ENCODE measurements around the gene SLX4IP.
A peak's percentile ranks its signal among the peaks of the same experiment; 100 is the strongest.
"Not testable (repeated sequence)": the region's sequence is repeated elsewhere in the genome, so short reads cannot be mapped to it uniquely, and the experiment has no call there.

Gene SLX4IP

DNA sequence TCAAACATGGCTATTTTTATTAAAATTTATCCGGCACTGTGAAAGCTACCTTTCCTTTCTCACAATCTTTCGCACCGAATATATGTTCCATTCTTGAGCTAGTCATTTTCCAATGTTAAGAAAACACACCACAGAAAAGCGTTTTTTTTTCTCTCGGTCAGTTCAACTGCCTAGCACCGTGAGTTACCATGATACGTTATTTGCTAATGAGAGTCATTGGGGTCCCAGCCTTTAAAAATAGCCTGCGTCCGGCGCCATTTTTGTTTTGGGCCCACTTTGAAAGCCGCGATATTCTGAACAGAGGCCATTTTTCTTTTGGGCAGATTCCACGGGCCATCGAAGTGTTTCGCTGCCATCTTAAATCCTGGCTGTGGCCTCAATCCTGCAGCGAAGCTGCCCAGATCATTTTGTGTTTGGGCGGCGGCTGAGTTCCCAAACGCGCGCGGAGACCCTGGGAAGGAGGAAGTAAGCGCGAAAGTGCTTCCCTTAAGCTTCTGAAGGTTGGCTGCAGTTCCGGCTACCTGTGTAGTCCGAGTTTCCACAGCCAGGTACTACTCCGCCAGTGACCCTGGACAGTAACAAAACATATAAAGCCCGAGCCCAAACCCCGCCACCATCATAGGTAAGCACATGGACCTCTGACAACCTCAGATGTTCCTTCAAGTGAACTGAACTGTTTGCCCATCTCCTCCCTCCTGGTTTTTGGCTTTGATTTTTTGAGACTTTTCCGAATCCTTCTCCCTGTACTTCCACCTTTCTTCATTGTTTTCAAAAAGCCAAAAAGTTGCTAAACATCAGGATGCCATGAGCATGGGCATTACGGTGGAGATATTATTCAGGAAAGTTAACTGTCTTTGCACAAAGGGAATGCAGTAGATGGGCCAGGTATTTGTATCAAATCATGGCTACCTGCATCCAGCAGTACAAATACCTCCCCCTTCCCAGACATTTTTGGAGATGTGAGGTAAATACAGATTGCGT, at the start of gene SLX4IP:
TSS of gene SLX4IP (plus strand) at position 474 of the 981 bp plus-strand sequence. CDS start 22,900 bp downstream, outside the sequence.
- DNase-seq (ENCODE audit: low spot score) (peak; percentile 86), FAIRE-seq (no peak)

DNA sequence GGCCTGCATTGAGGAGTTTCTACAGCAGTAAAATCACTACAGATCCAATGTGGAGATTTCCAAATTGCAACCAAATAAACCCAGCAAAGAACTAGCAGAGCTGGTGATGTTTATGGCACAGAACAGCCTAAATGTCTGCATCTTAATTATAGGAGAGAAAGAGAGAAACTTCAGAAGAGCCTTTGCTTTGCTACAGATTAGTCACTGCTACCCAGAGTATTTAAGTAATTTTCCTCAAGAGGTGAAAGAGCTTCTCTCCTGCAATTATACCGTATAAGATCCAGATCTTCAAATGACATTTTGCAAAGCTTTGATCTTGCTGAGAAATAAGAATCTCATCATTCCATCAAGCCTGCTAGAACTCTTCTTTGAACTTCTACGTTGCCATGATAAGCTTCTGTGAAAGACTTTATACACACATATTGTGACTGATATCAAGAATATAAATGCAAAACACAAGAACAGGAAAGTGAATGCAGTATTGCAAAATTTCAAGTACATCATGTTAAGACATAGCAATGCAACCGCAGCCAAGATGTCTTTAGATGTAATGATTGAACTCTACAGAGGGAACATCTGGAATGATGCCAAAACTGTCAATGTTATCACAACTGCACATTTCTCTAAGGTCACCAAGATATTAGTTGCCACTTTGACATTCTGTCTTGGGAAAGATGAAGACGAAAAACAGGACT, 49.1 kb upstream of the SLX4IP start:
- FAIRE-seq (no peak), DNase-seq (ENCODE audit: low spot score) (no peak)

GRCh38 chr20:10387686-10388085, 47.4 kb upstream of the SLX4IP start:
- FAIRE-seq (no peak), DNase-seq (ENCODE audit: low spot score) (no peak)

DNA sequence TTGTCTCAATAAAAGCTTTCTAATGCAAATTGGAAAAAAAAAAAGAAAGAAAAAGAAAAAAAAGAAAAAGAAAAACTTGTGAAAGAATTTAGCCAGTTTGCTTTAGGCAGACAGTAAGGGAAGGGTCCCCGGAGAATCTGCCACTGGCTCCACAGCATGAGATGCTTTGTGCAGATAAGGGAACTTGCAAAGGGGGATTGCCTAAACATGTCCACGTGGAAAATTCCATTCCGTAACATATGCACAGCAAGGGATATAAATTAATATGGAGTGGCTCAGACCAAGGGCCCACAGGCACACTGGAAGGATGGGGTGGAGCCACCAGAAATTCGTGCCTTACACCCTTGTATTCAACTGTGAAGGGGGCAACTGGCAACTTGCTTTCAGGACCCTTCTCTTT, 46.5 kb upstream of the SLX4IP start:
- no peak for FAIRE-seq
- no peak for DNase-seq (ENCODE audit: low spot score)

GRCh38 chr20:10390709-10391108, 44.4 kb upstream of the SLX4IP start:
- FAIRE-seq: no peak
- no peak for DNase-seq (ENCODE audit: low spot score)

DNA sequence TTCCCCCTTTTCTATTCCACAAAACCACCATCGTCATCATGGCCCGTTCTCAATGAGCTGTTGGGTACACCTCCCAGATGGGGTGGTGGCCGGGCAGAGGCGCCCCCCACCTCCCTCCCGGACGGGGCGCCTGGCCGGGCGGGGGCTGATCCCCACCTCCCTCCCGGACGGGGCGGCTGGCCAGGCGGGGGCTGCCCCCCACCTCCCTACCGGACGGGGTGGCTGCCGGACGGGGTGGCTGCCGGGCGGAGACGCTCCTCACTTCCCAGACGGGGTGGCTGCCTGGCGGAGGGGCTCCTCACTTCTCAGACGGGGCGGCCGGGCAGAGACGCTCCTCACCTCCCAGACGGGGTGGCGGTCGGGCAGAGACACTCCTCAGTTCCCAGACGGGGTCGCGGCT, 40.4 kb upstream of the SLX4IP start:
- FAIRE-seq; DNase-seq (ENCODE audit: low spot score): not testable (repeated sequence)

DNA sequence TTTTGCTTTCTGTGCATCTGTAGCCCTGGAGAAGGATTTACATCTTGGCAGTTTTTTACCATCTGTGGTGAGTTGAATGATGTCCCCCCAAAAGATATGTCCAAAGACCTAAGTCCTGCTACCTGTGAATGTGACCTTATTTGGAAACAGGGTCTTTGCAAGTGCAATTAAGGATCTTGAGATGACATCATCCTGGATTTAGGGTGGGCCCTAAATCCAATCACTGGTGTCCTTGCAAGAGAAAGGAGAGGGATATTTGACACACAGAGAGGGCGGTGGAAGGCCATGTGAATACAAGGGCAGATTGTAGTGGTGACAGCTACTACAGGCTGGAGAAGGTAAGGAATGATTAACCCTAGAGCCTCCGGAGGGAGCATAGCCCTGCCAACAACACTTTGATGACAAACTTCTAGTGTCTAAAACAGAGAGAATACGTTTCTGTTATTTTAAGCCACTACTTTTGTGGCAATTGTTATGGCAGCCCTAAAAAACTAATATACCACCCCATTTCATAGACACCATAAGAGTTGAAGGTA, 36.2 kb upstream of the SLX4IP start:
- no peak for FAIRE-seq
- DNase-seq (ENCODE audit: low spot score): no peak

GRCh38 chr20:10402938-10403608, 32.0 kb upstream of the SLX4IP start:
- DNase-seq (ENCODE audit: low spot score) (no peak), FAIRE-seq (no peak)

- DNase-seq (ENCODE audit: low spot score) (no peak), FAIRE-seq (no peak)
These were observed 31.0 kb upstream of the SLX4IP start for GRCh38 chr20:10404023-10404628.

GRCh38 chr20:10404959-10405530, 30.1 kb upstream of the SLX4IP start:
- no peak for DNase-seq (ENCODE audit: low spot score)
- no peak for FAIRE-seq

- DNase-seq (ENCODE audit: low spot score): no peak
- no peak for FAIRE-seq
These were observed 26.8 kb upstream of the SLX4IP start for GRCh38 chr20:10408108-10408813.

DNA sequence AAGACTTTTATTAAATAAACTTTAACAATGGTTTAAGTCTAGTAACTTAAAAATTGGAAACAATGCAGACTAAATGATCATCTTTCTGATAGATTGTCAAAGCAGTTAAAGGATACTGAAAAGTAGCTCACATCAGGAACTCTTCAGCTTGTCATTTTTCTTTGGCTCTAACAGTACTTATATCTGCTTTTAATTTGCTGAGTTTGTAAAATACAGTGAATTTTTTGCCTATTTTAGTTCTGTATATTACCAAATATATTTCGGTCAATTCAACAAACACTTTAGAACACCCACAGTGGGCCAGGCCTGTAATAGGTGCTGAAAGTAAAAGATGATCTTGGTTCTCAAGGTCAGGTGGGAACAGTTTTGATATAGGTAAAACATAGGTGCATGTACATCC, 23.4 kb upstream of the SLX4IP start:
- DNase-seq (ENCODE audit: low spot score) (no peak), FAIRE-seq (no peak)

DNA sequence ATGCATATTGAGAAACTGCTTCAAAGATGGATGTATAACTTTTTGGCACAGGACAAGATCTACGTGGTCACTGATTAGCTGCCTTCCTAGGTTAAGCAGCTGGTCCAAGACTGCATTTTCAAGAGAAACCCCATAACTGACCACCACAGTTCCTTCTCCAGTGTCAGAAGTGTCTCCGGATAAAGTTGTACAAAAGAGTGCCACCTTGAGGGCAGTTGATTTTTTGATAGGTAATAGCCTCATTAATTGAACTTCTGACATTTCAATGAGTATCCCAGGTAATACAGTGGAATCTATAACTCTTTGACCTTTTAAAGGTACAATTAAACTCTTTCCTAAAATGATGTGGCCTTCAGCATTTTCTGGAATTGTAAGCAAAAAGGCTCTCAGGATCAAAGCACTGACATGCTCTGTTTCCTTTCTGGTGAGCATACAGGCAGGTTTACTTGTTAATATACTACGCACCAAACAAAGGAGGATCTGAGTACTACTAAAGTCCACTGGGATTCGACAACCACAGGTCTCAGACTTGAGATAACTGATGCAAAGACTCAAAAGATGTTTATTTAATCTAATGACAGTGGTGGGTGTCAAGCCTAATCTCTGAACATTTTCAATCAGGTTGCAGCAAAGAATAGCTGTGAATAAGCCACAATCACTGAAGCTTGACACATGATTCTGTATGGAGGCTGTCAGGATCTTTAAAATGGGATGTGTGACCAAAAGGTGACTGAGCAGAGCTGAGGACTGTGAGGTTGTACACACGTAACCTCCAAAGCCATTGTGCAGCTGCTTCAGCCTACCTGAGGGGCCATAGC, 22.3 kb upstream of the SLX4IP start:
- DNase-seq (ENCODE audit: low spot score) (peak; percentile 4), FAIRE-seq (no peak)

DNA sequence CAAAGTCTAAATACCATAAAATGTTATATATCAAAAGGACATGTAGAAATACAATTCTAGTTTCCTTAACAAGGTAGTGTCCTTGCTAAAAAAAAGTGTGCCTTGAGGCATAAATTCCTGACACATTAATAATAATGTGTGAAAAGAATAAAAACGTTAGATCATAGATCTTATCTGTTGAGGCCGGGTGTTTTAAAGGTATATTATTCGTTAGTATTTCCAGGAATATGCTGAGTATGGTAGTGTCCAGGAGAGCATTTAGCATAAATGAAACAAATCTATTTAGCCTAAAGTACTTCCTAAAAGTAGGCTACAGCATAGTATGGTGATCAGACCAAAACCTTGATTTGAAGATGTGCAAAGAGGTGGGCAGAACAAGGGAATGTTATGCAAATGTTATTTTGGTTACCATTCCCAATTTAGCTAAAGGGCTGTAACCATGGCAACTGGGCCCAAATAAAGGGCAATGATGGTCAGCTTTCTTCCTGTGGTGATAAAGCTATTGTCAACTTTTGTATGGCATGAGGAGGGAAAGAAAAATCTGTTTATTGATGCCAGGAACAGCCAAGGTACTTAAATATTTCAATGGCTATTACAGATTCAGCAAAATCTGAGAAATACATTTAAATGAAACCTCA, 20.0 kb upstream of the SLX4IP start:
- FAIRE-seq (no peak), DNase-seq (ENCODE audit: low spot score) (no peak)

GRCh38 chr20:10417218-10417617, 17.9 kb upstream of the SLX4IP start:
- not testable (repeated sequence) for DNase-seq (ENCODE audit: low spot score); FAIRE-seq

DNA sequence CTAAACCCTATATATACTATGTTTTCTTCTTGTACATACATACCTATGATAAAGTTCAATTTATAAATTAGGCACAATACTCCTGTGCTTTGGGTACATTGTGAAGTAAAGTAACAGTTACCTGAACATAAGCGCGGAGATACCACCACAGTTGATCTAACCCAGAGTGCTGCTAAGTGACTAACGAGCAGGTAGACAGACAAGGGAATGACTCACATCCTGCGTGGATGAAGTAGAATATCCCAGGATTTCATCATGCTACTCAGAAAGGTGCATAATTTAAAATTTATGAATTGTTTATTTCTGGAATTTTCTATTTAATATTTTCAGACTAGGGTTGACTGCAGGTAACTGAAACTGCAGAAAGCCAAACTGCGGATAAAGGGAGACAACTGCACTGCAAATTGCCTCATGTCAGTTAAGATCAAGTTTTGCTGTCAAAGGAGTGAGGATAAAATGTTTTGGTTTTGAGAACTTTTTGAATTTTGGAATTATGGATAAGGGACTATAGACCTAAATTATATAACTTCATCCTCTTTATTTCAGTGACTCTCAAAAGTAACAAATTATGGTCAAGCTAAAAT, 15.5 kb upstream of the SLX4IP start:
- DNase-seq (ENCODE audit: low spot score) (peak; percentile 58), FAIRE-seq (no peak)

DNA sequence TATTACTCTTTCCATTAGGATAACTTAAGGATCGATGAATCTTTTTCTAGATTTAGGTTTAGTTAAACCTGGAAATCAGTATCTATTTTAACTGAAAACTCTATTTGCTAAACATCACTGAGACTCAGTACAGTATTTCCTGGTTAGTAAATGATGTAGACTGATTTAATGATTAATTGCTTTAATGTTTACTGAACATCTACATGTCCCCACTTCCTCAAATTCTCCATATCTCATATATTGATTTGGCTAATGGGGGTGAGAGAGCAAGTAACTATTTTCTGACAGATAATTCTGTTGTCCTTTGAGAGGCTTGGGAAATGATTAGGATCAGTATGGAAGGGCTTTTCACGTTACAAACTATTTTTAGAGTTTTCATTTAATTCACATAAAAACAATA, 11.4 kb upstream of the SLX4IP start:
- no peak for FAIRE-seq
- DNase-seq (ENCODE audit: low spot score): no peak

- DNase-seq (ENCODE audit: low spot score) (peak; percentile 37), FAIRE-seq (no peak)
These were observed 7.9 kb upstream of the SLX4IP start for GRCh38 chr20:10427060-10427692.

Data from urothelium cell line (cell line).